Chondrocyte (in vitro differentiated cells): Measurements from ENCODE around the gene LTBP1. TPM values are rescaled to one million over a fixed set of nuclear protein-coding genes. Genes with fewer than 3 reads are reported as not detected.
A peak's percentile ranks its signal among the peaks of the same experiment; 100 is the strongest.

ENCODE experiments used
- DNase-seq: peaks from one replicate; pipeline ENCODE4 v3.0.0; 2021; ENCODE audit warnings: mixed read lengths, low spot score
- H3K27ac Mint-ChIP-seq: one replicate; pipeline ENCODE4 v1.8.0; 2021; ENCODE audit warnings: mild to moderate bottlenecking, moderate library complexity, mixed read lengths; ENCODE audit not compliant: unreplicated experiment
- H3K27me3 Mint-ChIP-seq: 2 replicates; pipeline ENCODE4 v1.8.0; 2021; ENCODE audit warnings: low read depth, mixed read lengths
- H3K36me3 Mint-ChIP-seq: 2 replicates; pipeline ENCODE4 v1.8.0; 2021; ENCODE audit warnings: low read depth, mixed read lengths
- H3K4me1 Mint-ChIP-seq: 2 replicates; pipeline ENCODE4 v1.8.0; 2021; ENCODE audit warnings: low read depth, mild to moderate bottlenecking, mixed read lengths
- H3K4me3 Mint-ChIP-seq: one replicate; pipeline ENCODE4 v1.8.0; 2021; ENCODE audit warnings: mild to moderate bottlenecking, moderate library complexity, mixed read lengths; ENCODE audit not compliant: unreplicated experiment
- H3K9me3 Mint-ChIP-seq: 2 replicates; pipeline ENCODE4 v1.8.0; 2021; ENCODE audit warnings: low read depth, mixed read lengths
- total RNA-seq: library from RNA; stranded (reverse); gene quantifications from 3 replicates; pipeline ENCODE4 v1.2.1, GENCODE V29; 2021
- TF ChIP-seq, protein P1 (sequence below): fragments of 200-600 bp; sonication (generic); IDR thresholded peaks from 2 replicates; pipeline ENCODE4 v1.5.0; 2021; ENCODE audit warnings: antibody characterized with exemption, mild to moderate bottlenecking, moderate library complexity

Gene LTBP1
- total RNA-seq, 1 donor from 2014 or later = 398 TPM

DNA sequence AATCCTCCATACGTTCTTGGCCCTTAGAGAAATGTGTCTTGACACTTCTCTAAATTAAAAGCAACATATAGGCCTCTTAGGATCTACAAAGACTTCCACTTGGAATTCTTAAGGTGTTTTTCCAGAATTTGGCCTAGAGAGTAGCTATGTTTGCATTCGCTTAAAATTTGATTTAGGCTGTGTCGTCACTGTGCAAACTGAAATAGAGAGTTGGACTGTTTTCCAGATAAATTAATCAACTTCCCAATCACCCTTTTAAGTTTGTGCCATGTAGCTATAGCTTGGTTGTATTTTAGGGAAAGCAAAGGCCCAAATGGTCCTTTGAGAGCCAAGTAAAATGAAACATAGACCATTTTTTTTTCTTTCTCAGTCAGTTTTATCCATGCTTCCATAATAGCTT lies 401.1 kb downstream of the LTBP1 start:
- no peak overlapping the region for H3K4me3 Mint-ChIP-seq
- no peaks in the 10 kb centered on the region for H3K9me3 Mint-ChIP-seq
- H3K27me3 Mint-ChIP-seq = no peaks in the 10 kb centered on the region
- no peak for DNase-seq
- no peak overlapping the region for H3K27ac Mint-ChIP-seq
- TF ChIP-seq, protein P1, sequence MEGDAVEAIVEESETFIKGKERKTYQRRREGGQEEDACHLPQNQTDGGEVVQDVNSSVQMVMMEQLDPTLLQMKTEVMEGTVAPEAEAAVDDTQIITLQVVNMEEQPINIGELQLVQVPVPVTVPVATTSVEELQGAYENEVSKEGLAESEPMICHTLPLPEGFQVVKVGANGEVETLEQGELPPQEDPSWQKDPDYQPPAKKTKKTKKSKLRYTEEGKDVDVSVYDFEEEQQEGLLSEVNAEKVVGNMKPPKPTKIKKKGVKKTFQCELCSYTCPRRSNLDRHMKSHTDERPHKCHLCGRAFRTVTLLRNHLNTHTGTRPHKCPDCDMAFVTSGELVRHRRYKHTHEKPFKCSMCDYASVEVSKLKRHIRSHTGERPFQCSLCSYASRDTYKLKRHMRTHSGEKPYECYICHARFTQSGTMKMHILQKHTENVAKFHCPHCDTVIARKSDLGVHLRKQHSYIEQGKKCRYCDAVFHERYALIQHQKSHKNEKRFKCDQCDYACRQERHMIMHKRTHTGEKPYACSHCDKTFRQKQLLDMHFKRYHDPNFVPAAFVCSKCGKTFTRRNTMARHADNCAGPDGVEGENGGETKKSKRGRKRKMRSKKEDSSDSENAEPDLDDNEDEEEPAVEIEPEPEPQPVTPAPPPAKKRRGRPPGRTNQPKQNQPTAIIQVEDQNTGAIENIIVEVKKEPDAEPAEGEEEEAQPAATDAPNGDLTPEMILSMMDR = no peak
- H3K4me1 Mint-ChIP-seq = no peaks in the 10 kb centered on the region
- H3K36me3 Mint-ChIP-seq = peaks cover 43% of the 10 kb centered on the region

- H3K36me3 Mint-ChIP-seq = peaks cover 46% of the 10 kb centered on the region
- no peak overlapping the region for H3K4me3 Mint-ChIP-seq
- no peak overlapping the region for H3K27ac Mint-ChIP-seq
- peaks cover 9% of the 10 kb centered on the region for H3K4me1 Mint-ChIP-seq
- DNase-seq = no peak
- no peaks in the 10 kb centered on the region for H3K27me3 Mint-ChIP-seq
- peaks cover 5% of the 10 kb centered on the region for H3K9me3 Mint-ChIP-seq
- TF ChIP-seq, protein P1 = no peak
Observed at GRCh38 chr2:33350632-33351031, 403.9 kb downstream of the LTBP1 start.

DNA sequence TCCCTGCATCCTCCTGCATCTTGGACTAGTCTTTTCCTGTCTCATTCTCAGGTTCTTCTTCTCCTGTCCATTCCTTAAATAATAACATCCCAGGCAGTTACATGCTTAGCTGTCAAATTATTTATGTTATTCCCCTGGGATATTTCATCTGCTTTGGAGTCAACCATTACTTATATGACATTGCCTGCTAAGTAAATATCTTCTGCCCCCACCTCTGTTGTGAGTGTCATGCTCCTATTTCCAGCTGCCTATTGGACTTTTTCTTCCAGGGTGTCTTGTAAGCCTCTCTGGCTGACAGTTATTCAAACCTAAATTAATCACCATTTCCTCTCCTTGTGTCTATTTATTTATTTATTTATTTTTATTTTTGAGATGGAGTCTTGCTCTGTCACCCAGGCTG lies 405.0 kb downstream of the LTBP1 start:
- no peak for DNase-seq
- Mint-ChIP-seq H3K4me1 (peaks cover 12% of the 10 kb centered on the region), H3K9me3 (peaks cover 11% of the 10 kb centered on the region), H3K36me3 (peaks cover 55% of the 10 kb centered on the region), H3K4me3 (no peak overlapping the region), H3K27me3 (no peaks in the 10 kb centered on the region), H3K27ac (no peak overlapping the region)
- TF ChIP-seq, protein P1 = no peak

DNA sequence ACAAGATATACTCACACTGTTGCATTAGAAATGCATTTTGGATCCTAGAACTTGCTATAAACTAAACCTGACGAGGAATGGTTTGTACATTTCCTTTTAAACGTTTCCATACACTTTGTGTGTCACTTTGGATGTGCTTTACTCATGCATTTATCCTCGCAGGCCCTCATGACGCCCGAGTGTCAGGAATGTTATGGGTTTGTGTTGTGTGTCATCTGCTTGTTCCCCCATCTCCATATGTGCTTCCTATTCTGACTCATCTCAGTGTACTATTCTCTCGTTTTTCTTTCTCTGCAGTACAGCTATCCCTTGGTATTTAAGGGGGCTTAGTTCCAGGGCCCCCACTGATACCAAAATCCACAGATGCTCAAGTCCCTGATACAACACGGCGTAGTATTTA lies 408.2 kb downstream of the LTBP1 start:
- H3K27ac Mint-ChIP-seq = peak overlapping the region; percentile 7
- peaks cover 48% of the 10 kb centered on the region for H3K36me3 Mint-ChIP-seq
- no peaks in the 10 kb centered on the region for H3K27me3 Mint-ChIP-seq
- no peak for DNase-seq
- H3K4me3 Mint-ChIP-seq = no peak overlapping the region
- TF ChIP-seq, protein P1 = no peak
- H3K4me1 Mint-ChIP-seq = peaks cover 12% of the 10 kb centered on the region
- peaks cover 11% of the 10 kb centered on the region for H3K9me3 Mint-ChIP-seq

- Mint-ChIP-seq H3K4me3 (no peak overlapping the region), H3K27me3 (no peaks in the 10 kb centered on the region), H3K27ac (no peak overlapping the region), H3K4me1 (peaks cover 41% of the 10 kb centered on the region), H3K9me3 (peaks cover 11% of the 10 kb centered on the region), H3K36me3 (peaks cover 42% of the 10 kb centered on the region)
- DNase-seq = no peak
- TF ChIP-seq, protein P1 = no peak
Observed at GRCh38 chr2:33358878-33359277, 412.1 kb downstream of the LTBP1 start.
